K562 (cell line): ENCODE results near the gene RAB31. TPM values are rescaled to one million over a fixed set of nuclear protein-coding genes. Genes with fewer than 3 reads are reported as not detected.
A peak's percentile ranks its signal among the peaks of the same experiment; 100 is the strongest.

Experiments
- ETS2 ChIP-seq: IDR thresholded peaks from 2 replicates; pipeline ENCODE4 v1.6.1; 2016; ENCODE audit warnings: borderline replicate concordance, missing genetic modification characterization, mild to moderate bottlenecking, moderate library complexity, missing compliant biosample characterization; ENCODE audit not compliant: poor library complexity, severe bottlenecking
- FOXA3 ChIP-seq, 2 experiments: fragments of 450-650 bp in 1 of 2; sonication (generic) in 1 of 2; formaldehyde crosslinking; IDR thresholded peaks in 1 of 2; conservative IDR thresholded peaks in 1 of 2; 2 replicates each; pipeline versions ENCODE4 v1.4.0 to v1.8.0; 2020 to 2022; ENCODE audit warnings: mild to moderate bottlenecking in 2 of 2, missing genetic modification reagents in 1 of 2
- GTF2A2 ChIP-seq: IDR thresholded peaks from 2 replicates; pipeline ENCODE4 v1.6.1; 2016; ENCODE audit warnings: mild to moderate bottlenecking, missing genetic modification characterization, missing compliant biosample characterization
- HSF4 ChIP-seq: fragments of 250-450 bp; sonication (Bioruptor Pico); IDR thresholded peaks from 2 replicates; pipeline ENCODE4 v2.1.2; 2022; ENCODE audit warnings: mild to moderate bottlenecking, moderate library complexity, borderline replicate concordance
- IFI16 ChIP-seq: fragments of 250-450 bp; sonication (Bioruptor Pico); IDR thresholded peaks from 2 replicates; pipeline ENCODE4 v2.1.2; 2022; ENCODE audit warnings: mild to moderate bottlenecking, inconsistent platforms
- NCOA1 ChIP-seq: fragments of 450-650 bp; IDR thresholded peaks from 2 replicates; pipeline ENCODE4 v1.6.1; 2016; ENCODE audit warnings: low read depth
- NR2C1 ChIP-seq, 2 experiments: fragments of 450-650 bp; IDR thresholded peaks; 2 replicates each; pipeline ENCODE4 v1.6.1; 2017; ENCODE audit warnings: mild to moderate bottlenecking in 2 of 2, antibody characterized with exemption in 1 of 2, inconsistent platforms in 1 of 2, missing compliant biosample characterization in 1 of 2, missing genetic modification characterization in 1 of 2
- RNF2 ChIP-seq: sonication (generic); IDR thresholded peaks from 2 replicates; pipeline ENCODE4 v1.6.1; 2016
- ZKSCAN3 ChIP-seq: fragments of 250-450 bp; sonication (Bioruptor Pico); IDR thresholded peaks from 2 replicates; pipeline ENCODE4 v1.4.0; 2020
- ZNF445 ChIP-seq: fragments of 250-450 bp; sonication (Bioruptor Pico); IDR thresholded peaks from 2 replicates; pipeline ENCODE4 v1.4.0; 2020; ENCODE audit warnings: low read depth, mild to moderate bottlenecking, moderate library complexity
- ZNF79 ChIP-seq: fragments of 250-450 bp; sonication (Bioruptor Pico); IDR thresholded peaks from 2 replicates; pipeline ENCODE4 v1.4.0; 2020; ENCODE audit warnings: low read depth, mild to moderate bottlenecking, moderate library complexity
- polyA plus RNA-seq, 8 experiments: library from polyadenylated mRNA; depleted of rRNA in 4 of 8; stranded (reverse) in 5 of 8; unstranded in 3 of 8; fragments of >200 nt; fragmentation: Nextera tagmentation in 2 of 8; fragmentation: Illumina TruSeq in 1 of 8; extraction: Ambion mirVana in 2 of 8; extraction: Trizol in 1 of 8; gene quantifications; 2 replicates each; pipeline versions ENCODE4 v1.2.1 to v1.2.3, GENCODE V29; 2011 to 2014; ENCODE audit warnings: inconsistent platforms in 1 of 8, missing spikeins in 1 of 8
- total RNA-seq, 7 experiments: library from RNA; depleted of rRNA in 6 of 7; stranded (reverse); fragments of >200 nt in 6 of 7; fragmentation: Illumina TruSeq in 2 of 7; extraction: Trizol in 2 of 7; gene quantifications; 2 replicates each; pipeline versions ENCODE4 v1.2.1 to v1.2.3, GENCODE V29; 2011 to 2021; ENCODE audit warnings: low replicate concordance in 1 of 7
- TF ChIP-seq, protein P1 (sequence below): fragments of 250-450 bp; sonication (Bioruptor Pico); IDR thresholded peaks from 2 replicates; pipeline ENCODE4 v1.4.0; 2020
- TF ChIP-seq, protein P2 (sequence below), 2 experiments: fragments of 450-650 bp; IDR thresholded peaks; 2 replicates each; pipeline ENCODE4 v1.6.1; 2016
- TF ChIP-seq, protein P3 (sequence below): fragments of 450-650 bp; formaldehyde crosslinking; IDR thresholded peaks from 2 replicates; pipeline ENCODE4 v1.4.0; 2020; ENCODE audit warnings: mild to moderate bottlenecking, mixed read lengths
- TF ChIP-seq, protein P4 (sequence below): sonication (generic); IDR thresholded peaks from 2 replicates; pipeline ENCODE4 v1.6.1; 2016

Gene RAB31
- total and polyA plus RNA-seq, 9 of the 15 experiments (the other 6 are each of a cell fraction or from before 2014, with no cell fraction given): 20.7 to 70.4 (median 41.3) TPM

DNA sequence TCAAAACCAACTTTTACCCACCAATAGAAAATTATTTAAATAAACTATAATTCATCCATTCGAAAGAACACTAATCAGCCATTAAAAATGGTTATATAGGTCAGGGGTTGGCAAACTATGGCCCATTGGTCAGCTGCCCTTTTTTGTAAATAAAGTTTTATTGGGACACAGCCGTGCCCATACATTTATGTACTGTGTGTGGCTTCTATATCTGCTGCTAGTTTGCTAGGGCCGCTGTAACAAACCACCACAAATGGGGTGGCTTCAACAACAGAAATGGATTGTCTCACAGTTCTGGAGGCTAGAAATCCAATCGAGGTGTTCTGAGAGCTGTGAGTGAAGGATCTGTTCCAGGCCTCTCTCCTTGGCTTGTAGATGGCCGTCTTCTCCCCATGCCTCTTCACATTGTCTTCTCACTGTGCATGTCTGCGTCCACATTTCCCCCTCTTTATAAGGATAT is 170.7 kb downstream of the RAB31 start (continued):
- TF ChIP-seq IFI16 (CRISPR knock-in tag): peak; percentile 74
- peak; percentile 55; the same call in 1 of the 2 replicates for TF ChIP-seq ZKSCAN3
- no peak for TF ChIP-seq NR2C1 (IDR thresholded peaks at IDR 0.05)
- peak; percentile 84 for TF ChIP-seq NR2C1 (tag; IDR thresholded peaks at IDR 0.05)
- TF ChIP-seq ZNF79: peak; percentile 63; the same call in 1 of the 2 replicates
- TF ChIP-seq, protein P1, sequence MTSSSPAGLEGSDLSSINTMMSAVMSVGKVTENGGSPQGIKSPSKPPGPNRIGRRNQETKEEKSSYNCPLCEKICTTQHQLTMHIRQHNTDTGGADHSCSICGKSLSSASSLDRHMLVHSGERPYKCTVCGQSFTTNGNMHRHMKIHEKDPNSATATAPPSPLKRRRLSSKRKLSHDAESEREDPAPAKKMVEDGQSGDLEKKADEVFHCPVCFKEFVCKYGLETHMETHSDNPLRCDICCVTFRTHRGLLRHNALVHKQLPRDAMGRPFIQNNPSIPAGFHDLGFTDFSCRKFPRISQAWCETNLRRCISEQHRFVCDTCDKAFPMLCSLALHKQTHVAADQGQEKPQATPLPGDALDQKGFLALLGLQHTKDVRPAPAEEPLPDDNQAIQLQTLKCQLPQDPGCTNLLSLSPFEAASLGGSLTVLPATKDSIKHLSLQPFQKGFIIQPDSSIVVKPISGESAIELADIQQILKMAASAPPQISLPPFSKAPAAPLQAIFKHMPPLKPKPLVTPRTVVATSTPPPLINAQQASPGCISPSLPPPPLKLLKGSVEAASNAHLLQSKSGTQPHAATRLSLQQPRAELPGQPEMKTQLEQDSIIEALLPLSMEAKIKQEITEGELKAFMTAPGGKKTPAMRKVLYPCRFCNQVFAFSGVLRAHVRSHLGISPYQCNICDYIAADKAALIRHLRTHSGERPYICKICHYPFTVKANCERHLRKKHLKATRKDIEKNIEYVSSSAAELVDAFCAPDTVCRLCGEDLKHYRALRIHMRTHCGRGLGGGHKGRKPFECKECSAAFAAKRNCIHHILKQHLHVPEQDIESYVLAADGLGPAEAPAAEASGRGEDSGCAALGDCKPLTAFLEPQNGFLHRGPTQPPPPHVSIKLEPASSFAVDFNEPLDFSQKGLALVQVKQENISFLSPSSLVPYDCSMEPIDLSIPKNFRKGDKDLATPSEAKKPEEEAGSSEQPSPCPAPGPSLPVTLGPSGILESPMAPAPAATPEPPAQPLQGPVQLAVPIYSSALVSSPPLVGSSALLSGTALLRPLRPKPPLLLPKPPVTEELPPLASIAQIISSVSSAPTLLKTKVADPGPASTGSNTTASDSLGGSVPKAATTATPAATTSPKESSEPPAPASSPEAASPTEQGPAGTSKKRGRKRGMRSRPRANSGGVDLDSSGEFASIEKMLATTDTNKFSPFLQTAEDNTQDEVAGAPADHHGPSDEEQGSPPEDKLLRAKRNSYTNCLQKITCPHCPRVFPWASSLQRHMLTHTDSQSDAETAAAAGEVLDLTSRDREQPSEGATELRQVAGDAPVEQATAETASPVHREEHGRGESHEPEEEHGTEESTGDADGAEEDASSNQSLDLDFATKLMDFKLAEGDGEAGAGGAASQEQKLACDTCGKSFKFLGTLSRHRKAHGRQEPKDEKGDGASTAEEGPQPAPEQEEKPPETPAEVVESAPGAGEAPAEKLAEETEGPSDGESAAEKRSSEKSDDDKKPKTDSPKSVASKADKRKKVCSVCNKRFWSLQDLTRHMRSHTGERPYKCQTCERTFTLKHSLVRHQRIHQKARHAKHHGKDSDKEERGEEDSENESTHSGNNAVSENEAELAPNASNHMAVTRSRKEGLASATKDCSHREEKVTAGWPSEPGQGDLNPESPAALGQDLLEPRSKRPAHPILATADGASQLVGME (CRISPR knock-in tag): no peak
- TF ChIP-seq, protein P2, sequence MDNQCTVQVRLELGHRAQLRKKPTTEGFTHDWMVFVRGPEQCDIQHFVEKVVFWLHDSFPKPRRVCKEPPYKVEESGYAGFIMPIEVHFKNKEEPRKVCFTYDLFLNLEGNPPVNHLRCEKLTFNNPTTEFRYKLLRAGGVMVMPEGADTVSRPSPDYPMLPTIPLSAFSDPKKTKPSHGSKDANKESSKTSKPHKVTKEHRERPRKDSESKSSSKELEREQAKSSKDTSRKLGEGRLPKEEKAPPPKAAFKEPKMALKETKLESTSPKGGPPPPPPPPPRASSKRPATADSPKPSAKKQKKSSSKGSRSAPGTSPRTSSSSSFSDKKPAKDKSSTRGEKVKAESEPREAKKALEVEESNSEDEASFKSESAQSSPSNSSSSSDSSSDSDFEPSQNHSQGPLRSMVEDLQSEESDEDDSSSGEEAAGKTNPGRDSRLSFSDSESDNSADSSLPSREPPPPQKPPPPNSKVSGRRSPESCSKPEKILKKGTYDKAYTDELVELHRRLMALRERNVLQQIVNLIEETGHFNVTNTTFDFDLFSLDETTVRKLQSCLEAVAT (IDR thresholded peaks at IDR 0.05): no peak
- TF ChIP-seq NCOA1: no peak
- TF ChIP-seq, protein P3, sequence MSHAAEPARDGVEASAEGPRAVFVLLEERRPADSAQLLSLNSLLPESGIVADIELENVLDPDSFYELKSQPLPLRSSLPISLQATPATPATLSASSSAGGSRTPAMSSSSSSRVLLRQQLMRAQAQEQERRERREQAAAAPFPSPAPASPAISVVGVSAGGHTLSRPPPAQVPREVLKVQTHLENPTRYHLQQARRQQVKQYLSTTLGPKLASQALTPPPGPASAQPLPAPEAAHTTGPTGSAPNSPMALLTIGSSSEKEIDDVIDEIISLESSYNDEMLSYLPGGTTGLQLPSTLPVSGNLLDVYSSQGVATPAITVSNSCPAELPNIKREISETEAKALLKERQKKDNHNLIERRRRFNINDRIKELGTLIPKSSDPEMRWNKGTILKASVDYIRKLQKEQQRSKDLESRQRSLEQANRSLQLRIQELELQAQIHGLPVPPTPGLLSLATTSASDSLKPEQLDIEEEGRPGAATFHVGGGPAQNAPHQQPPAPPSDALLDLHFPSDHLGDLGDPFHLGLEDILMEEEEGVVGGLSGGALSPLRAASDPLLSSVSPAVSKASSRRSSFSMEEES (CRISPR knock-in tag): peak; percentile 31
- peak; percentile 43 for TF ChIP-seq ETS2 (tag)
- peak in 1 of 2 experiments; percentile 26; a peak in 1 of 4 replicates for TF ChIP-seq FOXA3 (CRISPR knock-in tag; conservative IDR thresholded peaks at IDR 0.05 in 1 of 2, IDR thresholded peaks at IDR 0.05 in 1 of 2)
- TF ChIP-seq, protein P4, sequence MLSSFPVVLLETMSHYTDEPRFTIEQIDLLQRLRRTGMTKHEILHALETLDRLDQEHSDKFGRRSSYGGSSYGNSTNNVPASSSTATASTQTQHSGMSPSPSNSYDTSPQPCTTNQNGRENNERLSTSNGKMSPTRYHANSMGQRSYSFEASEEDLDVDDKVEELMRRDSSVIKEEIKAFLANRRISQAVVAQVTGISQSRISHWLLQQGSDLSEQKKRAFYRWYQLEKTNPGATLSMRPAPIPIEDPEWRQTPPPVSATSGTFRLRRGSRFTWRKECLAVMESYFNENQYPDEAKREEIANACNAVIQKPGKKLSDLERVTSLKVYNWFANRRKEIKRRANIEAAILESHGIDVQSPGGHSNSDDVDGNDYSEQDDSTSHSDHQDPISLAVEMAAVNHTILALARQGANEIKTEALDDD: no peak
- TF ChIP-seq ZNF445: 0 out of 2 replicates have a peak, but pooled peaks have one; percentile 70
- TF ChIP-seq RNF2: no peak
- peak; percentile 35; the same call in 1 of the 2 replicates for TF ChIP-seq HSF4
- TF ChIP-seq GTF2A2 (tag): 0 out of 2 replicates have a peak, but pooled peaks have one; percentile 43
